K562 (cell line): ENCODE data around the gene MORC1. TPM values are rescaled to one million over a fixed set of nuclear protein-coding genes. Genes with fewer than 3 reads are reported as not detected.

ENCODE experiments used
- ATAC-seq: fragments of 200-7000 bp; cut with Tn5 transposase; 3 replicates; pipeline ENCODE4 v1.9.1; 2020; ENCODE audit warnings: moderate library complexity
- BruUV-seq: library from RNA; stranded (reverse); fragments of 400-500 nt; replicated peaks from 2 replicates; lab custom pipeline; 2021; lab: Mats Ljungman, UMichigan
- CTCF ChIA-PET: fragments of 300-600 bp; formaldehyde crosslinking; extraction: SDS; loops from one replicate; lab custom pipeline; 2021; ENCODE audit warnings: low intra/inter-chr PET ratio; lab: Yijun Ruan, JAX
- POLR2A ChIA-PET: fragments of 300-600, 350-650 bp; sonication (Branson Sonifier 250); formaldehyde crosslinking; extraction: SDS; loops from one replicate; lab custom pipeline; 2021; ENCODE audit warnings: antibody characterized with exemption, inconsistent platforms; lab: Yijun Ruan, JAX
- DNase-seq, 4 experiments: peaks; one replicate each; pipeline versions ENCODE4 v3.0.0 to v3.0.0-alpha.2; 2011 to 2018; ENCODE audit warnings: low spot score in 3 of 4, mixed read lengths in 3 of 4; ENCODE audit errors: extremely low read depth in 1 of 4
- FAIRE-seq: peaks from 2 replicates; lab custom pipeline; 2011; peaks lifted over from hg19 to GRCh38; lab: Jason Lieb, UNC
- H2AFZ ChIP-seq: 2 replicates; pipeline ENCODE4 v1.6.0; 2011; ENCODE audit warnings: low read depth, low read length, control low read depth, inconsistent platforms
- H3K27ac ChIP-seq: fragments of 200-600 bp; 3 replicates; pipeline ENCODE4 v1.8.0; 2011; ENCODE audit warnings: low read depth, mild to moderate bottlenecking, control low read depth, inconsistent platforms, low read length, moderate library complexity, mixed read lengths; ENCODE audit errors: extremely low read depth
- H3K27me3 ChIP-seq, 2 experiments: fragments of 300-600 bp in 1 of 2; 2 replicates in 1 of 2; 3 replicates in 1 of 2; pipeline versions ENCODE4 v1.6.0 to v1.8.0; 2011; ENCODE audit warnings: inconsistent platforms in 2 of 2, low read length in 2 of 2, mild to moderate bottlenecking in 1 of 2, mixed read lengths in 1 of 2, moderate library complexity in 1 of 2; ENCODE audit not compliant: control insufficient read depth in 2 of 2, insufficient read depth in 2 of 2
- H3K36me3 ChIP-seq: fragments of 300-600 bp; 3 replicates; pipeline ENCODE4 v1.8.0; 2011; ENCODE audit warnings: mild to moderate bottlenecking, low read length, inconsistent platforms; ENCODE audit not compliant: control insufficient read depth, insufficient read depth
- H3K4me1 ChIP-seq, 2 experiments: fragments of 200-600 bp in 1 of 2; replicated peaks in 1 of 2; 2 replicates in 1 of 2; 3 replicates in 1 of 2; pipeline versions ENCODE4 v1.5.1 to v1.8.0; 2011; ENCODE audit warnings: inconsistent platforms in 2 of 2, low read length in 2 of 2, mild to moderate bottlenecking in 1 of 2, mixed read lengths in 1 of 2, moderate library complexity in 1 of 2; ENCODE audit not compliant: control insufficient read depth in 2 of 2, insufficient read depth in 2 of 2
- H3K4me2 ChIP-seq: 2 replicates; pipeline ENCODE4 v1.6.1; 2011; ENCODE audit warnings: low read length, control low read depth, inconsistent platforms, mixed read lengths; ENCODE audit not compliant: insufficient read depth
- H3K4me3 ChIP-seq: fragments of 200-600 bp; sonication (generic), shearing (Covaris generic); 2 replicates; pipeline ENCODE4 v1.5.1; 2016; ENCODE audit warnings: control low read depth, inconsistent platforms
- H3K79me2 ChIP-seq: fragments of 200-600 bp; 3 replicates; pipeline ENCODE4 v1.8.0; 2011; ENCODE audit warnings: low read length, inconsistent platforms; ENCODE audit not compliant: control insufficient read depth, insufficient read depth
- H3K9ac ChIP-seq, 2 experiments: 2 replicates each; pipeline versions ENCODE4 v1.6.0 to v1.6.1; 2011; ENCODE audit warnings: low read depth in 2 of 2, low read length in 2 of 2, control low read depth in 1 of 2, inconsistent platforms in 1 of 2, mild to moderate bottlenecking in 1 of 2, mixed read lengths in 1 of 2; ENCODE audit not compliant: insufficient read depth in 1 of 2
- H3K9me1 ChIP-seq: one replicate; pipeline ENCODE4 v1.6.0; 2011; ENCODE audit warnings: inconsistent platforms, mild to moderate bottlenecking, low read length, moderate library complexity; ENCODE audit not compliant: control insufficient read depth, insufficient read depth
- H3K9me3 ChIP-seq: replicated peaks from 2 replicates; pipeline ENCODE4 v1.5.1; 2011; ENCODE audit warnings: low read depth, low read length, inconsistent platforms; ENCODE audit not compliant: control insufficient read depth, insufficient read depth
- H4K20me1 ChIP-seq: replicated peaks from 2 replicates; pipeline ENCODE4 v1.6.1; 2011; ENCODE audit warnings: low read length, inconsistent platforms, mixed read lengths; ENCODE audit not compliant: control insufficient read depth, insufficient read depth
- ARID1B ChIP-seq: fragments of 450-650 bp; IDR thresholded peaks from 2 replicates; pipeline ENCODE4 v1.6.1; 2016; ENCODE audit warnings: antibody characterized with exemption, mild to moderate bottlenecking, inconsistent platforms
- KDM1A ChIP-seq, 2 experiments: fragments of 450-650 bp; IDR thresholded peaks; 2 replicates each; pipeline ENCODE4 v1.6.1; 2016; ENCODE audit warnings: mild to moderate bottlenecking in 2 of 2
- MAFK ChIP-seq: IDR thresholded peaks from 2 replicates; pipeline ENCODE4 v1.6.1; 2011; ENCODE audit warnings: low read length, improper control_type of control experiment
- MXI1 ChIP-seq: IDR thresholded peaks from 2 replicates; pipeline ENCODE4 v1.6.1; 2011; ENCODE audit warnings: low read depth, mild to moderate bottlenecking, improper control_type of control experiment, low read length
- in situ Hi-C: fragments of 300-500 bp; cut with MboI; formaldehyde crosslinking; loops from 4 replicates; pipeline ENCODE4 v1.15.0; 2018; ENCODE audit warnings: inconsistent platforms, mixed read lengths
- intact Hi-C: fragments of 100-400 bp; cut with micrococcal nuclease; formaldehyde crosslinking; loops from 2 replicates; pipeline ENCODE4 v1.14.2; 2022
- polyA plus RNA-seq, 8 experiments: library from polyadenylated mRNA; depleted of rRNA in 4 of 8; stranded (reverse) in 5 of 8; unstranded in 3 of 8; fragments of >200 nt; fragmentation: Nextera tagmentation in 2 of 8; fragmentation: Illumina TruSeq in 1 of 8; extraction: Ambion mirVana in 2 of 8; extraction: Trizol in 1 of 8; gene quantifications; 2 replicates each; pipeline versions ENCODE4 v1.2.1 to v1.2.3, GENCODE V29; 2011 to 2014; ENCODE audit warnings: inconsistent platforms in 1 of 8, missing spikeins in 1 of 8
- total RNA-seq, 7 experiments: library from RNA; depleted of rRNA in 6 of 7; stranded (reverse); fragments of >200 nt in 6 of 7; fragmentation: Illumina TruSeq in 2 of 7; extraction: Trizol in 2 of 7; gene quantifications; 2 replicates each; pipeline versions ENCODE4 v1.2.1 to v1.2.3, GENCODE V29; 2011 to 2021; ENCODE audit warnings: low replicate concordance in 1 of 7
- TF ChIP-seq, protein P1 (sequence below): conservative IDR thresholded peaks from 2 replicates; pipeline ENCODE4 v1.6.1; 2011; ENCODE audit warnings: low read depth, mild to moderate bottlenecking, low read length; ENCODE audit not compliant: control insufficient read depth
- TF ChIP-seq, protein P2 (sequence below): fragments of 250-450 bp; sonication (Bioruptor Pico); IDR thresholded peaks from 2 replicates; pipeline ENCODE4 v1.8.0; 2022; ENCODE audit warnings: moderate library complexity, mild to moderate bottlenecking, inconsistent platforms

Gene MORC1
- total and polyA plus RNA-seq, 9 of the 15 experiments (the other 6 are each of a cell fraction or from before 2014, with no cell fraction given): 0.08 to 0.41 (median 0.30) TPM; not detected in 1

DNA sequence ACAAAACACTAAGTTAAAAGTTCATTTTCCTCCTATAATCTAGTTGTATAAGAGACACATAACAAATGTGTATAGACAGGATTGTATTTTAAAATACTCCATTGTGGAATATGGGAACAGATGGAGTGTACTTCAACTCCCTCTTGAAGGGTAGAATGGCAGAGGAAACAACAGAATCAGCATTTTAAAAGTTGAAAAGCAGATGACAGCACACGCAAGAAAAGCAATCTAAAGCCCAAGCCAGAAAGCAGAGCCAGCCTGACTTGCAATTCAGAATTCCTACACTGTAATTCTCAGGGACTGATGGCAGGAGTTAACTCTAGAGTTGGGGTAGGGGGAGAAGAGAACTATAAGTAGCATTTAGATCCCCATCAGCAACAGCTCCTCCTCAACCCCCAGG, 22.8 kb downstream of the MORC1 start (continued):
- TF ChIP-seq, protein P1, sequence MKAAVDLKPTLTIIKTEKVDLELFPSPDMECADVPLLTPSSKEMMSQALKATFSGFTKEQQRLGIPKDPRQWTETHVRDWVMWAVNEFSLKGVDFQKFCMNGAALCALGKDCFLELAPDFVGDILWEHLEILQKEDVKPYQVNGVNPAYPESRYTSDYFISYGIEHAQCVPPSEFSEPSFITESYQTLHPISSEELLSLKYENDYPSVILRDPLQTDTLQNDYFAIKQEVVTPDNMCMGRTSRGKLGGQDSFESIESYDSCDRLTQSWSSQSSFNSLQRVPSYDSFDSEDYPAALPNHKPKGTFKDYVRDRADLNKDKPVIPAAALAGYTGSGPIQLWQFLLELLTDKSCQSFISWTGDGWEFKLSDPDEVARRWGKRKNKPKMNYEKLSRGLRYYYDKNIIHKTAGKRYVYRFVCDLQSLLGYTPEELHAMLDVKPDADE: no peak

DNA sequence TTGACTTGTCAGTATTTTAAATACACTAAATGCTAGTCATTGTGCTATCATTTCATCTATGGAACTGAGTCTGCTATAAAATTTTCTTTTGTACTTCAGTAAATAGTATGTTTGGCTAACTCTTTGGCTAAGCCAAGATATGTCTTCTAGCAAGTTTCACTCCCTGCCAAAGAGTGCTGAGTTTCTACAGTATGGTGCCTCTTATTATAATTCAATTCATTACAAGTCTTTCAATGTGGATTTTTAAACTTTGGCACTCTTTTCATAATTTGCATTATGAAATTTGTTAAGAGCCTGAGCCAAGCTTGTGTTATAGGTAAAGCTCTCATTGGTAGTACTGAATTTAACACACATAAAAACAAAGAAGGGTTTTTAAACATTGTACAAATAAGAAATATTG, 24.4 kb downstream of the MORC1 start:
- Histone ChIP-seq H3K36me3 (no peaks in the 10 kb centered on the region), H3K9me1 (no peaks in the 10 kb centered on the region), H3K4me3 (no peak overlapping the region), H2AFZ (no peak overlapping the region), H3K79me2 (no peaks in the 10 kb centered on the region), H3K9me3 (no peaks in the 10 kb centered on the region), H3K4me2 (no peak overlapping the region), H3K9ac (no peak overlapping the region), H3K27ac (no peak overlapping the region), H4K20me1 (no peaks in the 10 kb centered on the region), H3K27me3 (no peaks in the 10 kb centered on the region), H3K4me1 (no peaks in the 10 kb centered on the region)
- POLR2A ChIA-PET: interaction anchor here (0.5 kb wide), 1 partner anchor 131 kb away, joined by 3 read pairs; no protein-coding TSS in a partner anchor
- intact Hi-C loops (no loop called here), in situ Hi-C loops (no loop called here)
- TF ChIP-seq, protein P2, sequence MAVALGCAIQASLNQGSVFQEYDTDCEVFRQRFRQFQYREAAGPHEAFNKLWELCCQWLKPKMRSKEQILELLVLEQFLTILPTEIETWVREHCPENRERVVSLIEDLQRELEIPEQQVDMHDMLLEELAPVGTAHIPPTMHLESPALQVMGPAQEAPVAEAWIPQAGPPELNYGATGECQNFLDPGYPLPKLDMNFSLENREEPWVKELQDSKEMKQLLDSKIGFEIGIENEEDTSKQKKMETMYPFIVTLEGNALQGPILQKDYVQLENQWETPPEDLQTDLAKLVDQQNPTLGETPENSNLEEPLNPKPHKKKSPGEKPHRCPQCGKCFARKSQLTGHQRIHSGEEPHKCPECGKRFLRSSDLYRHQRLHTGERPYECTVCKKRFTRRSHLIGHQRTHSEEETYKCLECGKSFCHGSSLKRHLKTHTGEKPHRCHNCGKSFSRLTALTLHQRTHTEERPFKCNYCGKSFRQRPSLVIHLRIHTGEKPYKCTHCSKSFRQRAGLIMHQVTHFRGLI (CRISPR knock-in tag): no peak
- no peak for TF ChIP-seq ARID1B
- TF ChIP-seq MAFK: no peak
- no peak for TF ChIP-seq KDM1A (IDR thresholded peaks at IDR 0.05)
- no peak for TF ChIP-seq MXI1
- ATAC-seq: no peak
- FAIRE-seq: no peak
- CTCF ChIA-PET: no interaction called here
- DNase-seq: no peak
- BruUV-seq: no TSS peak
